Measurements from ENCODE around the gene TMEM126A. TPM values are rescaled to one million over a fixed set of nuclear protein-coding genes. Genes with fewer than 3 reads are reported as not detected.
"Not testable (repeated sequence)": the region's sequence is repeated elsewhere in the genome, so short reads cannot be mapped to it uniquely, and the experiment has no call there.

TMEM126A gene
- 20.2 TPM for total RNA-seq

DNA sequence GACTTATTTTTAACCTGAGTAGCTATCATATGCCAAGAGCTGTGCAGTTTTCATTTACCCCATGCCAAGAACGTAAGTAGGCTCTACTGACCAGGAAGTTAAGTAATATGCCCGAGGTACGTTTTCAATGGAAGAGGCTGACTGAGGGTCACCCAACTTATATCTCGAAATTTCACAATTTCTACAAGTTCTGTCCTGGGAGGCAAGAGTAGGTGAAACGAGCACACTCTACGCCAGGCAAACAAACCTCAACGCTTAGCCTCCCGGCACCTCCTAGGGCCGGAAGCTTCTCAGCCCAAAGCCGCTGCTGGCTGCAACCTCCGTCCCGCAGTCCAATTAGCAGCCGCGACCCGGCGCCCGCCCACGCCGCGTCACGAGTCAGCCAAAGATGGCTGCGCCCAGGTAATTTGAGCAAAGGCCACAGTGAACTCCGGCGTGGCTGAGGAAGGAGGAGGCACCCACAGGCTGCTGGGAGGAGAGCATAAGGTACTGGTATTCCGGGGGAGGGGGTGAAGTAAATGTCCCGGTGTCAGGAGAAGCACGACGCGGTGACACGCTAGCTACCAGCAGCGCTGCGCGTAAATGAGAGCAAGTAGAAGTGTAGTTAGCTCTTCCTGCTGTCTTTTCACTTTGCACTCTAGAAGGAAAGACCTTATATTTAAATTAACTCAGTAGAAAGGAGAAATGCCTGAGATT lies at the start of gene TMEM126A:
Gene TMEM126A, plus strand, starts transcription at position 364 of the 696 bp plus-strand sequence. CDS start 2,289 bp downstream, outside the sequence.
- ATAC-seq: peak; percentile 99

DNA sequence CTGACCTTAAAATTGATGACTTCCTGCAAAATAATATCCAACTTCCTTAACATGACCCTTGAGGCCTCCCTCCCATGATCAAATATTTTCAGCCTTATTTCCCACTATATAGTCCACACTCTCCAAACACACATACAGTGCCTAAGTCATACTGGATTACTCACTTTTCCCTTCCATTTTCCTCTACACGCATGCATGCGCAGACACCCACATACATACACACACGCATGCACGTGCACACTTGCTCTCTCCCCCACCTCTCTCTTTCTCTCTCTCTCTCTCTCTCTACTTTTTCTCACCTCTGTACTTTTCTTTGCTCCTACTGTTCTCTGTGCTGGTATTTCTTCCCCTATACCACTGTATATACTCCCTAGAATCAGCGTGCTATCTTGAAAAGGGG lies 48.7 kb upstream of the TMEM126A start:
- ATAC-seq: no peak

GRCh38 chr11:85602526-85603213 lies 45.1 kb upstream of the TMEM126A start:
- no peak for ATAC-seq

- ATAC-seq: no peak
Measured at GRCh38 chr11:85603220-85603619, 44.5 kb upstream of the TMEM126A start.

DNA sequence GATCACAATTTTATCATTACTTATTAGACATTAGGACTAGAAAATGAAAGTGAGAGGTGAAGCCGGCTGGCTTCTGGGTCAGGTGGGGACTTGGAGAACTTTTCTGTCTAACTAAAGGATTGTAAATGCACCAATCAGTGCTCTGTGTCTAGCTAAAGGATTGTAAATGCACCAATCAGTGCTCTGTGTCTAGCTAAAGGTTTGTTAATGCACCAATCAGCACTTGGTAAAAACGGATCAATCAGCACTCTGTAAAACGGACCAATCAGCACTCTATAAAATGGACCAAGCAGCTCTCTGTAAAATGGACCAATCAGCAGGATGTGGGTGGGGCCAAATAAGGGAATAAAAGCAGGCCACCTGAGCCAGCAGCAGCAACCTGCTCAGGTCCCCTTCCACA lies 41.5 kb upstream of the TMEM126A start:
- not testable (repeated sequence) for ATAC-seq

- not testable (repeated sequence) for ATAC-seq
Measured at GRCh38 chr11:85608621-85609020, 39.1 kb upstream of the TMEM126A start.

GRCh38 chr11:85609286-85609685 lies 38.5 kb upstream of the TMEM126A start:
- ATAC-seq: not testable (repeated sequence)

- not testable (repeated sequence) for ATAC-seq
Measured at GRCh38 chr11:85611643-85612042, 36.1 kb upstream of the TMEM126A start.

DNA sequence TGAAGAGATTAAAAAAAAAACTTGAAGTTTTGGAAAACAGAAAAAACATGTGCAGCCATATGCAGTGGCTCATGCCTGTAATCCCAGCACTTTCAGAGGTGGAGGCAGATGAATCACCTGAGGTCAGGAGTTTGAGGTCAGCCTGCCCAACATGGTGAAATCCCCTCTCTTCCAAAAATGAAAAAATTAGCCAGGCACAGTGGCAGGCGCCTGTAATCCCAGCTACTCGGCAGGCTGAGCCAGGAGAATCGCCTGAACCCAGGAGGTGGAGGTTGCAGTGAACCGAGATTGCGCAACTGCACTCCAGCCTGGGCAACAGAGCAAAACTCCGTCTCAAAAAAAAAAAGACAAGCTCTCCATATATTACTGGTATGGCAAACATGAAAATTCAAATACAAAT lies 28.3 kb upstream of the TMEM126A start:
- no peak for ATAC-seq

GRCh38 chr11:85620256-85620655 lies 27.5 kb upstream of the TMEM126A start:
- ATAC-seq: no peak

GRCh38 chr11:85626496-85626895 lies 21.3 kb upstream of the TMEM126A start:
- ATAC-seq: no peak

- ATAC-seq: peak; percentile 3
Measured at GRCh38 chr11:85627332-85627997, 20.3 kb upstream of the TMEM126A start, which contains the start of gene DLG2. Gene DLG2, minus strand, starts transcription at chr11:85627344.

DNA sequence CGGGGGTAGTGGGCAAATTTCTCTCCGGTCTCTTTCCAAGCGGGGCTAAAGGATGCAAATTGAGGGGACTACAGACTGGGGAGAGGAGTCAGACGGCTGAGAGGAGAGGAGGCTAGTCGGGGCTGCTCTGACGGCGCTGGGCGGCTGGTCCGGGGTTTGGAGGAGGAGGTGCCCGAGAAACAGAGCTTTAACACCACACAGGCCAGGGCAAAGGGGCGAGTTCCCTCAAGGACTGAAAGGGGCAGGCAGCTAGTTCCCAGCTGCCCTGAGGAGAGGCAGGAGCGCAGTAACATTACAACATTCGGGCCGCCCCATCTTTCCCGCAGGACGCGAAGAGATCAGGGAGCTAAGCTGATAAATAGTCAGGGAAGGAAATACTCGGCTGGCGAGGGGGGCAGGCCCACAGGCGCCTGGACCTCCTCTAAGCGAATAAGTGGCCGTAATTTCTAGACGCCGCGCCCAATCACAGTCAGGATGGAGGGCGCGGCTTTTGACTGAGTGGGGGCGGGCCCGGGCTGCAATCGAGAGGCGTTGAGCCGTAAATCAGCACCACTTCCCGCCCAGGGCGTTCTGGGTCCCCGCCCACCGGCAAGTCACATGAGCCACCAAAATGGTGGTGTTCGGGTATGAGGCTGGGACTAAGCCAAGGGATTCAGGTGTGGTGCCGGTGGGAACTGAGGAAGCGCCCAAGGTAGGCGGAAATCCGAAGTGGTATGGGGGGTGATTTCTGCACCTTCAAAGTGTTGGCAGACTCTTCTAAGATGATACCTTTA lies 19.6 kb upstream of the TMEM126A start, which contains the start of gene TMEM126B:
Gene TMEM126B, plus strand, starts transcription at position 596 of the 773 bp plus-strand sequence. Its CDS starts 15 bp downstream, at position 611.
- ATAC-seq: peak; percentile 100

- no peak for ATAC-seq
Measured at GRCh38 chr11:85628771-85629341, 18.9 kb upstream of the TMEM126A start.

GRCh38 chr11:85634747-85635146 lies 13.0 kb upstream of the TMEM126A start:
- ATAC-seq: no peak

- ATAC-seq: no peak
Measured at GRCh38 chr11:85643191-85643614, 4.6 kb upstream of the TMEM126A start.

GRCh38 chr11:85647078-85647477 lies 689 bp upstream of the TMEM126A start:
- no peak for ATAC-seq

- no peak for ATAC-seq
Measured at GRCh38 chr11:85651118-85651517, 3.4 kb downstream of the TMEM126A start.

DNA sequence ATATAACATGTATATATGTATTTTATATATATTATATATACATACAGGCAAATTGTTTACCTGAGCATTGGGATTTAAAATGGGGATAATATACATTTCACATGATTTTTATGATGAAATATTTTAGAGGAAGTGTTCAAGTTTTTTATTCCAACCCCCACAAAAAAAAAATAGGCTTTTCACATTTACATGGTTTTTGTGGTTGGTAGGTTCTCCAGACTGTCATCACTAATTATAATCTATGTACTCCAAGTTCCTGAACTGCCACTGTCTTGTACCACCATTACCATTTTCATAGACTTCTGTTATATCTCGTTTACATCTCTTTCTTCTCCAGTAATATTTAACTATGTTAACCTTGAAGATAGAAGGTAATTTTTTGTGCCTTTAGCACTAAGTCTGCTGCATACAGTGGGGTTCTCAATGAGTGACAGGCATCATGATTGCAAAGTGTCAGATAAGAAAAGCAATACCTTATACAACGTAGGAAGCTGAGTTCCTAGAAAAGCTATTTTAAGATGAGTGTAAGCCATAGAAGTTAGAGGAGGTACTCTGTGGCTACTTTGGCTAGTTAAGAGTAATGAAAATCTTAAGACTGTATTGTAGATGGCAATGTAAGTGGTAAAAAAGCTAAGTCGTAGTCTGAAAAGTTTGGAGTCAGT lies 5.2 kb downstream of the TMEM126A start:
- ATAC-seq: no peak

DNA sequence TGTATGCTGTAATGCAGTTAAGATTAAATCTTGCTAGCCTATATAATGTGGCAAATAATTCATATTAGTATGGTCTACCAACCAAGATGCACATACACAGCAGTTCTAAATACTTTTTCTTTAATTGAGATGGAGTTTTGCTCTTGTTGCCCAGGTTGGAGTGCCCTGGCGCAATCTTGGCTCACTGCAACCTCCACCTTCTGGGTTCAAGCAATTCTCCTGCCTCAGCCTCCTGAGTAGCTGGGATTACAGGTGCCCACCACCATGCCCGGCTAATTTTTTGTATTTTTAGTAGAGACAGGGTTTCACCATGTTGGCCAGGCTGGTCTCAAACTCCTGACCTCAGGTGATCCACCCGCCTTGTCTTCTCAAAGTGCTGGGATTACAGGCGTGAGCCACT lies 6.6 kb downstream of the TMEM126A start:
- not testable (repeated sequence) for ATAC-seq

DNA sequence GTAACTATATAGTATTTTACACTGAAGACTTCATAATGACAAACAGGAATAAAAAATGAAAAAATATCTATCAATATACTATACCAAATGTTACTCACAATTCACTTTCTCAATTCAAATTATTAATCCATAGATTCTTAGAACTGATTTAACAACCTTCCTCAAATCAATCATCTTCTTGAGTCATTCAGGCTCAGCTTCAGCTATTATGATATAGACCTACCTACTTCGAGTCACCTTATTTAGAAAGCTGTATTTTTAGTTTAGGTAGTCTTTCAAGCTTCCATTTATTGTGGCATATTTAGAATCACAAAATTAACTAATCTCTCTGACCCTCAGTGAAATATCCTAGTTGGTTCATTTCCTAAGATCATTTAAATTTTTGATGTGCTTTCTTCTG lies 9.0 kb downstream of the TMEM126A start:
- ATAC-seq: no peak

- no peak for ATAC-seq
Measured at GRCh38 chr11:85658180-85658579, 10.4 kb downstream of the TMEM126A start.

Measured in esophagus mucosa (tissue), 1 donor.